Measurements from ENCODE around the gene SYTL3. TPM values are rescaled to one million over a fixed set of nuclear protein-coding genes. Genes with fewer than 3 reads are reported as not detected.
"Not testable (repeated sequence)": the region's sequence is repeated elsewhere in the genome, so short reads cannot be mapped to it uniquely, and the experiment has no call there.

The SYTL3 gene
- 10 to 100 TPM; 10.2 to 11.0 TPM for total RNA-seq
- polyA plus RNA-seq (ENCODE audit: insufficient read depth, low read depth, low replicate concordance) = 7.0 TPM
- long read RNA-seq, donor 1 = 0 reads
- long read RNA-seq, donor 2 = 0 reads

DNA sequence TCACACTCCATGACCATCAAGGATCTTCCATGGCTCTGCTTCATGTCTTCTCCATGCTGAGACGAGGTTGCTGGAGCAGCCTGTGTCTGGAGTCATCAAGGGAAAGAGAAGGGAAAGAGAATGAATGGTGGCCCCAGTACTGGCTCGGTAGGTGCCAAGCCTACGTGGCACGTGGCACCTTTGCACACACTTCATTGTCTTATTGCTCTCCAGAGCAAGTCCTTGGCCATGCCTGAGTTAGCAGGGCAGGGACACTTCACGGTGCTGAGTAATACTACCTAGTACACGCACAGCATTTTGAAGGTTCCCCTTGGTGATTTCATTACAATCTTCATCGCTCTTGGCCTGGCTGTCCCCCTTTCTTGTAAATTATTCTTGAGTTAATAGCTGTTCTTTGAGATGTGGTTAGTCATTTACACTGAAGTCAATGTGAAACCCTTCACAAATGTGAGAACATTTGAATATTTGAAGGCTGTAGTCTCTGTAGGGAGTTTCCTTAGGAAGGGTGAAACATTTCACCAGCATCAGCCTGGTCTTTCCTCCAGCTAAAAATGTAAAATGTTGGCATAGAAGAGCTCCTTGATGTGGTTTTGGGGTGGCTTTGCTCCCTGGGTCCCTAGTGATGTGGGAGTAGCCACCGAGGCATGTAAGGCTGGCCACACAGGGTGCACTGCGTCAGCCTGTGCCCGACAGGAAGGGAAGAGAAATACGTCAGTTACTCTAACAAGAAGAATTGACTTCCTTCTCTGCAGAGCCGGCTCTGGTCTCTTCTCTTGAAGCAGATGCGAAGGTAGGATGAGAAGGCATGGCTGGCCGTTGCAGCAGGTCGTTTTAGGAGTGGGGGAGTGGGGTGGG, at the start of gene SYTL3:
SYTL3 (plus strand) TSS at position 766 of the 855 bp plus-strand sequence. CDS start 13,215 bp downstream, outside the sequence.
- Histone ChIP-seq H3K27ac (no peak within 1 kb of the TSS), H3K27me3 (no peaks in the 10 kb centered on the region), H3K9me3 (no peaks in the 10 kb centered on the region), H3K4me1 (no peaks in the 10 kb centered on the region), H3K4me3 (no peak within 1 kb of the TSS), H3K36me3 (ENCODE audit: low read depth, missing control alignments) (no peaks in the 10 kb centered on the region)
- intact Hi-C loops (cut with DNase I; ENCODE audit: low total_unique reads) = no loop called here
- DNase-seq = peak; percentile 54
- WGBS, 2 donors = 67 to 73% methylated on average over 15 of the region's 15 CpGs
- TF ChIP-seq, protein P1, sequence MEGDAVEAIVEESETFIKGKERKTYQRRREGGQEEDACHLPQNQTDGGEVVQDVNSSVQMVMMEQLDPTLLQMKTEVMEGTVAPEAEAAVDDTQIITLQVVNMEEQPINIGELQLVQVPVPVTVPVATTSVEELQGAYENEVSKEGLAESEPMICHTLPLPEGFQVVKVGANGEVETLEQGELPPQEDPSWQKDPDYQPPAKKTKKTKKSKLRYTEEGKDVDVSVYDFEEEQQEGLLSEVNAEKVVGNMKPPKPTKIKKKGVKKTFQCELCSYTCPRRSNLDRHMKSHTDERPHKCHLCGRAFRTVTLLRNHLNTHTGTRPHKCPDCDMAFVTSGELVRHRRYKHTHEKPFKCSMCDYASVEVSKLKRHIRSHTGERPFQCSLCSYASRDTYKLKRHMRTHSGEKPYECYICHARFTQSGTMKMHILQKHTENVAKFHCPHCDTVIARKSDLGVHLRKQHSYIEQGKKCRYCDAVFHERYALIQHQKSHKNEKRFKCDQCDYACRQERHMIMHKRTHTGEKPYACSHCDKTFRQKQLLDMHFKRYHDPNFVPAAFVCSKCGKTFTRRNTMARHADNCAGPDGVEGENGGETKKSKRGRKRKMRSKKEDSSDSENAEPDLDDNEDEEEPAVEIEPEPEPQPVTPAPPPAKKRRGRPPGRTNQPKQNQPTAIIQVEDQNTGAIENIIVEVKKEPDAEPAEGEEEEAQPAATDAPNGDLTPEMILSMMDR (IDR thresholded peaks at IDR 0.05) = no peak
- TF ChIP-seq POLR2A (IDR thresholded peaks at IDR 0.05) = no peak

GRCh38 chr6:158603261-158604047, 46.4 kb upstream of the SYTL3 start:
- H3K36me3 ChIP-seq (ENCODE audit: low read depth, missing control alignments) = no peaks in the 10 kb centered on the region
- no peak overlapping the region for H3K27ac ChIP-seq
- no peak for DNase-seq
- H3K9me3 ChIP-seq = no peaks in the 10 kb centered on the region
- TF ChIP-seq, protein P1 (IDR thresholded peaks at IDR 0.05) = no peak
- TF ChIP-seq POLR2A (IDR thresholded peaks at IDR 0.05) = no peak
- no peak overlapping the region for H3K4me3 ChIP-seq
- intact Hi-C loops (cut with DNase I; ENCODE audit: low total_unique reads) = no loop called here
- H3K27me3 ChIP-seq = no peaks in the 10 kb centered on the region
- WGBS, 2 donors = 87% methylated on average over 15 of the region's 15 CpGs
- H3K4me1 ChIP-seq = peaks cover 5% of the 10 kb centered on the region

DNA sequence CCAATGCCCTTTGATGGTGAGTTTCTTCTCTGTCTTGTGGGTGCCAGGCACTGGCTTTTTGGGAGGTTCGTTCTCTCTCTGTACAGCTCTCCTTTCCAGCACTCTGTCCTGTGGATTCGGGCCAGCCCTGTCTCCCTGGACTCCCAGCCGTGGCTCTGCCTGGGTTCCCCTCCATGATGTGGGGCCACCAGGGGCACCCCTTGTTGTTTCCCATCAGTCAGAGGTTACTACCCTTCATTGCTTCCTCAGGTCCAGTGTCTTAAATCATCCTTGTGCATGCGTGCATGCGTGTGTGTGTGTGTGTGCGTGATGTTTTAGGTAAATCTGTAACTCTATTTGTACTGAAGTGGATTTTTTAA, 45.8 kb upstream of the SYTL3 start:
- DNase-seq = no peak
- no peak overlapping the region for H3K27ac ChIP-seq
- TF ChIP-seq, protein P1 (IDR thresholded peaks at IDR 0.05) = no peak
- TF ChIP-seq POLR2A (IDR thresholded peaks at IDR 0.05) = no peak
- H3K36me3 ChIP-seq (ENCODE audit: low read depth, missing control alignments) = no peaks in the 10 kb centered on the region
- no peaks in the 10 kb centered on the region for H3K9me3 ChIP-seq
- H3K4me3 ChIP-seq = no peak overlapping the region
- 84 to 91% methylated on average over 5 to 6 of the region's 6 CpGs for WGBS, 2 donors
- intact Hi-C loops (cut with DNase I; ENCODE audit: low total_unique reads) = no loop called here
- H3K4me1 ChIP-seq = peaks cover 6% of the 10 kb centered on the region
- H3K27me3 ChIP-seq = no peaks in the 10 kb centered on the region

DNA sequence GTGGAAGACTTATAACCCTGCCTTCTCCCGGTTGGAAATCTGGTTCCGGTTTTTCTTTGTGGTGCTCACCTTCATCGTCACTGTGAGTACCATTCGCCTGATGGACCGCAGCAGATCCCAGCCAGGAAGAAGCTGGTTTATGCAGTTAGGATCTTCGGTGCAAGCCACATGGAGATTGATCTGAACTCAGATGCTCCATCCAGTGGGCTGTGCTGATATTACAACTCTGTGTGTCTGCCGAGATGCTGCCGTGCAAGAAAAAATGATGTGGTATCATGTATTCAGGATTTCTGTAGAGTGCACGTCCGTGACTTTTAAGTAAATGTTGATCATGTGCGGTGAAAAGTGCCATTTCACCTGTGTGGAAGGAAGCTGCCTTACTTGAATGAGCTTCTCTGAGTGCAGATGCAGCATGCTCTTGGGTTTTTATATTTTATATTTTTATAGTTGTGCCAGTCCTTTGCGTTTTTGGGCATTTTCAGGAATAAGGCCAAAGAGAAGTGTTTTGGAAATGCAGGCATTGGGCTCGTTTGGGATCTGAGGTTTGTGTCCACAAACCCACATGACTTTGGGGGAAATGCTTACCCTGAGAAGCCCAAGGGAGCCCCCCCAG, 44.5 kb upstream of the SYTL3 start:
- Histone ChIP-seq H3K27ac (no peak overlapping the region), H3K4me3 (no peak overlapping the region), H3K9me3 (no peaks in the 10 kb centered on the region), H3K4me1 (peaks cover 18% of the 10 kb centered on the region), H3K36me3 (ENCODE audit: low read depth, missing control alignments) (no peaks in the 10 kb centered on the region), H3K27me3 (no peaks in the 10 kb centered on the region)
- 39 to 67% methylated on average over 13 of the region's 13 CpGs for WGBS, 2 donors
- intact Hi-C loops (cut with DNase I; ENCODE audit: low total_unique reads) = no loop called here
- DNase-seq = peak; percentile 82
- TF ChIP-seq, protein P1 (IDR thresholded peaks at IDR 0.05) = peak; percentile 69 to 75 (median 70)
- TF ChIP-seq POLR2A (IDR thresholded peaks at IDR 0.05) = no peak

DNA sequence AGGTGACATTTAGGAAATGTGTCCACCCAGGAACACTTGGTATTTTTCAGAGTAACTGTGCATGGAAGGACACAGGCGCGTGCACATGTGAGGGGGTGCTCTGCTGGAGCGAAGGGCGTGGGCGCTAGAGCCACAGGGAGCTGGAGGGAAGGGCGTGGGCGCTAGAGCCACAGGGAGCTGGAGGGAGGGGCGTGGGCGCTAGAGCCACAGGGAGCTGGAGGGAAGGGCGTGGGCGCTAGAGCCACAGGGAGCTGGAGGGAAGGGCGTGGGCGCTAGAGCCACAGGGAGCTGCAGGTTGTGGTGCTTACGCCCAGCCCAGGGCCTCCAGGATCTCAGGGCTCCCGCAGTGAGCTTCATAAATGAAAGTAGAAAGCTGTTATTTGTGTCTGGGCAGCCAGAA, 43.8 kb upstream of the SYTL3 start:
- H3K27me3 ChIP-seq; H3K9me3 ChIP-seq; intact Hi-C loops (cut with DNase I; ENCODE audit: low total_unique reads); H3K4me3 ChIP-seq; H3K27ac ChIP-seq; H3K36me3 ChIP-seq (ENCODE audit: low read depth, missing control alignments); DNase-seq: not testable (repeated sequence)
- H3K4me1 ChIP-seq = peaks cover 25% of the 10 kb centered on the region
- WGBS, 2 donors = 77 to 94% methylated on average over 10 to 15 of the region's 15 CpGs
